ENCODE measurements around the gene TIGD3.

DNA sequence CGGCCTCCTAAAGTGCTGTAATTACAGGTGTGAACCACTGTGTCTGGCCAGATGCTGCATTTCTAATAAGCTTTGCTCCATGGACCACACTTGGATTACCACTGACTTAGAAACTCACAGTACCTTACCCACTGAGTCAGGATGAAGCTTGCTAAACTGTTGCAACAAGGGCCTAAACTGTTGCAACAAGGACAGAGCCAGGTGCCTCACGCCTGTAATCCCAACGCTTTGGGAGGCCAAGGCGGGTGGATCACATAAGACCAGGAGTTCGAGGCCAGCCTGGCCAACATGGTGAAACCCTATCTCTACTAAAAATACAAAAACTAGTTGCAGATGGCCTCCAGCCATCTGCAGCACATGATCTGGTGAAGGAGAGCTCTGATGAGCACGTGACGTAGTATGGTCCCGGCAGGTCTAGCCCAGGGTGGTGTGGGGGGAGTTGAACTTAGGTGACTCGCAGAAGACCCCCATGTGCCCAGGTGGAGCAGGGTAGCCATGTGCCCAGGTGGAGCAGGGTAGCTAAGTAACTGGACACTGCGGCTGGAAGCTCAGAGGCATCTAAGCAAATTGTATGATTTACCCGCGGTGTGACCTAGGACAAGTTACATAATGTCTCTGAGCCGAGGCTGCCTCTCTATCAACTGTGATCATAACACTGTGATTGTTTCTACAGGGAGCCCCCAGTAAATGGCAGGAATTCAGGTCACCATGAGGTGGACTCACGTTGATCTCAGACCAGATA is 19.5 kb downstream of the TIGD3 start:
- TF ChIP-seq POLR2A (conservative IDR thresholded peaks at IDR 0.05) (no peak), SETDB1 (IDR thresholded peaks at IDR 0.05; ENCODE audit: low read length) (no peak), RAD21 (CRISPR knock-in tag; conservative IDR thresholded peaks at IDR 0.05 in 1 of 2, IDR thresholded peaks at IDR 0.05 in 1 of 2) (no peak), ZNF274 (IDR thresholded peaks at IDR 0.05; ENCODE audit: borderline replicate concordance, low read depth, low read length) (no peak)
- TF ChIP-seq, protein P1, sequence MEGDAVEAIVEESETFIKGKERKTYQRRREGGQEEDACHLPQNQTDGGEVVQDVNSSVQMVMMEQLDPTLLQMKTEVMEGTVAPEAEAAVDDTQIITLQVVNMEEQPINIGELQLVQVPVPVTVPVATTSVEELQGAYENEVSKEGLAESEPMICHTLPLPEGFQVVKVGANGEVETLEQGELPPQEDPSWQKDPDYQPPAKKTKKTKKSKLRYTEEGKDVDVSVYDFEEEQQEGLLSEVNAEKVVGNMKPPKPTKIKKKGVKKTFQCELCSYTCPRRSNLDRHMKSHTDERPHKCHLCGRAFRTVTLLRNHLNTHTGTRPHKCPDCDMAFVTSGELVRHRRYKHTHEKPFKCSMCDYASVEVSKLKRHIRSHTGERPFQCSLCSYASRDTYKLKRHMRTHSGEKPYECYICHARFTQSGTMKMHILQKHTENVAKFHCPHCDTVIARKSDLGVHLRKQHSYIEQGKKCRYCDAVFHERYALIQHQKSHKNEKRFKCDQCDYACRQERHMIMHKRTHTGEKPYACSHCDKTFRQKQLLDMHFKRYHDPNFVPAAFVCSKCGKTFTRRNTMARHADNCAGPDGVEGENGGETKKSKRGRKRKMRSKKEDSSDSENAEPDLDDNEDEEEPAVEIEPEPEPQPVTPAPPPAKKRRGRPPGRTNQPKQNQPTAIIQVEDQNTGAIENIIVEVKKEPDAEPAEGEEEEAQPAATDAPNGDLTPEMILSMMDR (IDR thresholded peaks at IDR 0.05 in 2 of 3, conservative IDR thresholded peaks at IDR 0.05 in 1 of 3; ENCODE audit: insufficient read depth in 2 of 3, low read depth in 1 of 3, low read length in 3 of 3): no peak
